ENCODE data around the gene TMEM184B. TPM values are rescaled to one million over a fixed set of nuclear protein-coding genes. Genes with fewer than 3 reads are reported as not detected.

The TMEM184B gene
- polyA plus RNA-seq, 1 donor (not counting 4 experiments of a cell fraction or from before 2014, with no cell fraction given): 18.8 TPM

DNA sequence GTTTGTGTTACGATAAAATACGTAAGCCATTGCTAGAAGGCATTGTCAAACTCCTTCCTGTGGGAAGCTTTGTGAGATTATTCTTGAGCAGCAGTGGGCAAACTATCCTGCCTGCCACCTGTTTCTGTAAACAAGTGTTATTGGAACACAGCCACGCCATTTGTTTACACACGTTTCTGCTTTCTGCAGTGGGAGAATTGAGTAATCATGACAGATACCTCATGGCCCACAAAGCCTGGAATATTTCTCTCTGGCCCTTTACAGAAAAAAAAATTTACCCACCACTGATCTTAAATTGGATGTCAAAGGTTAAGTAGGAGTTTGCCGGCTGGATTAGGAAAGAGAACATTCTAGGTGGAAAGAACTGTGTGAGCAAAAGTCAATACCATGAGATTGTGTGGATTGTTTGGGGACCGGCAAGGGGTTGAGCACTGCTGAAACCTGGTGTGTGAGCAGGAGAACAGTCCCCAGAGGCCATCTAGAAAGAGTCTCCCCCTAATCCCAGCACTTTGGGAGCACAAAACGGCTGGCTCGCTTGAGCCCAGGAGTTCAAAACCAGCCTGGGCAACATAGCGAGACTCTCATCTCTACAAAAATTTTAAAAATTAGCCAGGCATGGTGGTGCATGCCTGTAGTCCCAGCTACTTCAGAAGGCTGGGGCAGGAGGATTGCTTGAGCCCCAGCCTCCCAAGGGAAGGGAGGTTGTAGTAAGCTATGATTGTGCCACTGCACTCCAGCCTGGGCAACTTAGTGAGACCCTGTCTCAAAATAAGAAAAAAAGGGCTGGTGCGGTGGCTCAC, 85.2 kb downstream of the TMEM184B start:
- H3K36me3 ChIP-seq (ENCODE audit: control insufficient read depth in 2 of 2, extremely low read depth in 1 of 2, insufficient read depth in 2 of 2, low read length in 2 of 2): no peaks in the 10 kb centered on the region
- no peaks in the 10 kb centered on the region for H3K9me1 ChIP-seq (ENCODE audit: control insufficient read depth, extremely low read depth, insufficient read depth, low read length)
- no peak for DNase-seq (ENCODE audit: low read depth, low spot score)
- no peak overlapping the region for H3K4me2 ChIP-seq (ENCODE audit: control insufficient read depth, extremely low read depth, insufficient read depth, low read depth, low read length)
- H3K4me3 ChIP-seq (ENCODE audit: control insufficient read depth in 2 of 3, extremely low read depth in 1 of 3, insufficient read depth in 2 of 3, low read depth in 1 of 3, low read length in 3 of 3): no peak overlapping the region
- H3K27ac ChIP-seq (ENCODE audit: control insufficient read depth, insufficient read depth, low read length): no peak overlapping the region
- dilution Hi-C loops (cut with MboI; ENCODE audit: extremely low pct_ligation_motif_present, low sequenced_read_pairs): no loop called here
- no peak overlapping the region for H2AFZ ChIP-seq (ENCODE audit: control insufficient read depth, low read length)
- no peaks in the 10 kb centered on the region for H3K79me2 ChIP-seq (ENCODE audit: control insufficient read depth, insufficient read depth, low read length)
- H3K9ac ChIP-seq (ENCODE audit: control insufficient read depth, extremely low read depth, insufficient read depth, low read length): no peak overlapping the region
- no peaks in the 10 kb centered on the region for H4K20me1 ChIP-seq (ENCODE audit: control insufficient read depth, extremely low read depth, insufficient read depth, low read length)
- H3K27me3 ChIP-seq (ENCODE audit: control insufficient read depth, extremely low read depth, insufficient read depth, low read length): no peaks in the 10 kb centered on the region
- FAIRE-seq: no peak
- H3K4me1 ChIP-seq (ENCODE audit: control insufficient read depth, extremely low read depth, insufficient read depth, low read length): peaks cover 5% of the 10 kb centered on the region
- no peaks in the 10 kb centered on the region for H3K9me3 ChIP-seq (ENCODE audit: control insufficient read depth, low read depth, low read length)
- TF ChIP-seq EZH2 (IDR thresholded peaks at IDR 0.05; ENCODE audit: low read length) (no peak), CTCF (optimal IDR thresholded peaks at IDR 0.05 in 1 of 3, IDR thresholded peaks at IDR 0.05 in 1 of 3, conservative IDR thresholded peaks at IDR 0.05 in 1 of 3; ENCODE audit: extremely low read depth in 1 of 3, insufficient read depth in 2 of 3, low read length in 3 of 3) (no peak)

DNA sequence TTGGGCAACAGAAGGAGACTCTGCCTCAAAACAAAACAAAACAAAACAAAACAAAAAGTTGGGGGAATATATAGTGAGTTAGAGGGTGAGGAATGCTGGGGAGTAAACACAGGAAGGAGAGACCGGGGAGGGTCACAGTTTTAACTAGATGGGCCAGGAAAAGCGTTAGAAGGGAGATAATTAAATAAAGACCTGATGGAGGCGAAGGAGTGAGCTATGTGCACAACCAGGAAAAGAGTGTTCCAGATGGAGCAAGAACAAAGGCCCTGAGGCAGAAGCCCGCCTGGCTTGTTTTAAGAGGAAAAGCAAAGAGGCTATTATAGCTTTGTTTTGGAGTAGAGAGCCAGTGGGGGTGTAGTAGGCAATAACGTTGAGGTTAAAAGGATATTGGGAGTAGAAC, 86.4 kb downstream of the TMEM184B start:
- H4K20me1 ChIP-seq (ENCODE audit: control insufficient read depth, extremely low read depth, insufficient read depth, low read length): no peaks in the 10 kb centered on the region
- H3K79me2 ChIP-seq (ENCODE audit: control insufficient read depth, insufficient read depth, low read length): no peaks in the 10 kb centered on the region
- no peak overlapping the region for H3K4me2 ChIP-seq (ENCODE audit: control insufficient read depth, extremely low read depth, insufficient read depth, low read depth, low read length)
- no peak overlapping the region for H3K9ac ChIP-seq (ENCODE audit: control insufficient read depth, extremely low read depth, insufficient read depth, low read length)
- H3K36me3 ChIP-seq (ENCODE audit: control insufficient read depth in 2 of 2, extremely low read depth in 1 of 2, insufficient read depth in 2 of 2, low read length in 2 of 2): no peaks in the 10 kb centered on the region
- H3K9me3 ChIP-seq (ENCODE audit: control insufficient read depth, low read depth, low read length): no peaks in the 10 kb centered on the region
- DNase-seq (ENCODE audit: low read depth, low spot score): no peak
- no peak for FAIRE-seq
- peaks cover 11% of the 10 kb centered on the region for H3K4me1 ChIP-seq (ENCODE audit: control insufficient read depth, extremely low read depth, insufficient read depth, low read length)
- no peaks in the 10 kb centered on the region for H3K9me1 ChIP-seq (ENCODE audit: control insufficient read depth, extremely low read depth, insufficient read depth, low read length)
- H3K27me3 ChIP-seq (ENCODE audit: control insufficient read depth, extremely low read depth, insufficient read depth, low read length): no peaks in the 10 kb centered on the region
- H3K4me3 ChIP-seq (ENCODE audit: control insufficient read depth in 2 of 3, extremely low read depth in 1 of 3, insufficient read depth in 2 of 3, low read depth in 1 of 3, low read length in 3 of 3): no peak overlapping the region
- dilution Hi-C loops (cut with MboI; ENCODE audit: extremely low pct_ligation_motif_present, low sequenced_read_pairs): no loop called here
- peak overlapping the region; percentile 63 for H2AFZ ChIP-seq (ENCODE audit: control insufficient read depth, low read length)
- TF ChIP-seq CTCF (optimal IDR thresholded peaks at IDR 0.05 in 1 of 3, IDR thresholded peaks at IDR 0.05 in 1 of 3, conservative IDR thresholded peaks at IDR 0.05 in 1 of 3; ENCODE audit: extremely low read depth in 1 of 3, insufficient read depth in 2 of 3, low read length in 3 of 3): no peak
- TF ChIP-seq EZH2 (IDR thresholded peaks at IDR 0.05; ENCODE audit: low read length): no peak
- no peak overlapping the region for H3K27ac ChIP-seq (ENCODE audit: control insufficient read depth, insufficient read depth, low read length)

All from keratinocyte (primary cell).